HG03342 (cell line): ENCODE measurements around the gene MIER2.
"Not testable (repeated sequence)": the region's sequence is repeated elsewhere in the genome, so short reads cannot be mapped to it uniquely, and the experiment has no call there.

ENCODE experiments used
- ATAC-seq: cut with Tn5 transposase; IDR thresholded peaks from one replicate; pipeline ENCODE4 v1.9.1; 2021; ENCODE audit warnings: mild to moderate bottlenecking, moderate library complexity; ENCODE audit not compliant: unreplicated experiment

Gene MIER2

GRCh38 chr19:289651-290371 lies 54.8 kb downstream of the MIER2 start:
- no peak for ATAC-seq

GRCh38 chr19:288911-289310 lies 55.7 kb downstream of the MIER2 start:
- ATAC-seq, result no peak

- no peak for ATAC-seq
Measured at GRCh38 chr19:287381-287871, 57.2 kb downstream of the MIER2 start.

DNA sequence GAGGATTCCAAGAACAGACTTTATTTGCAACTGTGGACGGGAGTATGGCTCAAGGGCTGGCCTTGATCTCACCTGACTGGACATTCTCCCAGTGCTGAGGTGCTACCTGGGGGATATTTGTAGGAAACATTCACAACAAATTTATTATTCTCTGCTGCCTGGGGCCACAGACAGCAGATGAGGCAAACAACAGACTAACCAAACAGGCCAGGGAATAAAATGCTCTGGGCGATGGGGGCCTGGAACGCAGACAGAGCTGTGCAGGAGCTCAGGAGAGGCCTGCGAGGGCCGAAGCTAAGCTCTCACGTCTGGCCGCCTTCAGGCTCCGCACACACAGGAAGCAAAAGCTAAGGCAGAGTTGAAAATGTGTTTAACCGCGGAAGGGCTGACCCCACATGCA lies 61.2 kb downstream of the MIER2 start:
- ATAC-seq, result no peak

DNA sequence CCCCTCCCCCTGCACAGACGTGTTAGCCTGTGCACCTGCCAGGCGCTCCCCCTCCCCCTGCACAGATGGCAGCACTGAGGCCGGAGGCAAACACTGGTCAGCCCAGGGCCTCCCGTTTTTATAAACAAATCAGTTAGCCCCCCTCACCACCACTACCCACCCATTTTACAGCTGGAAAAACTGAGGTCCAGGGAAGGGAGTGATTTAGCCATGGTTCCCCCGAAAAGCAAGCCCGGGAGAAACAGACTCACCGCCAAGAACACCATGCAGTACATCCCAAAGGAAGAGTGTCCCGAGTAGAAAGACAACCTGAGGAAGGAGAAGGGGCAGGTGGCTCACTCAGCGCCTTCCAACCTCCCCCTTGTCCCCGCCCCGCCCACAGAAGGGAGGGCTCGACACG lies 62.1 kb downstream of the MIER2 start:
- no peak for ATAC-seq

- no peak for ATAC-seq
Measured at GRCh38 chr19:281992-282391, 62.6 kb downstream of the MIER2 start.

- ATAC-seq, result no peak
Measured at GRCh38 chr19:281156-281853, 63.3 kb downstream of the MIER2 start.

GRCh38 chr19:280541-281009 lies 64.0 kb downstream of the MIER2 start:
- no peak for ATAC-seq

GRCh38 chr19:279656-280055 lies 64.9 kb downstream of the MIER2 start:
- no peak for ATAC-seq

- ATAC-seq, result no peak
Measured at GRCh38 chr19:279231-279630, 65.4 kb downstream of the MIER2 start.

GRCh38 chr19:277581-278165 lies 66.9 kb downstream of the MIER2 start:
- no peak for ATAC-seq

- no peak for ATAC-seq
Measured at GRCh38 chr19:277131-277530, 67.5 kb downstream of the MIER2 start.

- no peak for ATAC-seq
Measured at GRCh38 chr19:275958-276646, 68.5 kb downstream of the MIER2 start.

DNA sequence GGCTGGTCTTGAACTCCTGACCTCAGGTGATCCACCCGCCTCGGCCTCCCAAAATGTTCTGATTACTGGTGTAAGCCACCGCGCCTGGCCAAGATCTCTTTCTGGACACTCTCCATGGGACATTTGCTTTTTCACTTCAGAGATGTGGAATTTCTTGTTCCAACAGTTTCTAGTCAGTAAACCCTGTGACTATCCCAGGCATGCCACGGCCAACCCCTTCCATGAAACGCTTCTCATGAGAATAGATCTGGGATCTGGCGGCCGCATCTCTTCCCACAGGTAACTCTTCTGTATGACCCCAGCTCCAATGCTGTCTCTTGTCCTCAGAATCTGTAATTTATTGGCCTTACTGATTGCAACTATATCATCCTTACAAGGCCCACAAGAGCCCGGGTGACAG lies 69.6 kb downstream of the MIER2 start:
- ATAC-seq, result no peak

- no peak for ATAC-seq
Measured at GRCh38 chr19:273393-273792, 71.2 kb downstream of the MIER2 start.

DNA sequence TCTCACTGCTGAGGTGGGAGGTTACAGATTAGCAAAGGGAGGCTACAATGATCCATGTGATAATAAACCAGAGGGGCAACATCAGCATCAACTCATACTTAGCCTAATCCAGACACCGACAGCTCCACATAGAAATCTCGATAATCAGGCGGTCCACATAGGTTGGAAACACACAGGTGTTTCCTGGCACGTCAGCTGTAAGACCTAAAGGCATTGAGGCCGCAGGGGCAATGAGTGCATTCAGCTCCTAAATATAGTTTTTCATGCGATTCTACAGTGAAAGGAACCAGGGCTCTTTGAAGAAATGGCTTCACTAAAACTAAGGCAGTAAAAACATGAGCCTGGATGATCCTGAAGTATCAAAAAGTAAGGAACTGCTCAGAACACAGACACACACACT lies 72.7 kb downstream of the MIER2 start:
- ATAC-seq, result no peak

DNA sequence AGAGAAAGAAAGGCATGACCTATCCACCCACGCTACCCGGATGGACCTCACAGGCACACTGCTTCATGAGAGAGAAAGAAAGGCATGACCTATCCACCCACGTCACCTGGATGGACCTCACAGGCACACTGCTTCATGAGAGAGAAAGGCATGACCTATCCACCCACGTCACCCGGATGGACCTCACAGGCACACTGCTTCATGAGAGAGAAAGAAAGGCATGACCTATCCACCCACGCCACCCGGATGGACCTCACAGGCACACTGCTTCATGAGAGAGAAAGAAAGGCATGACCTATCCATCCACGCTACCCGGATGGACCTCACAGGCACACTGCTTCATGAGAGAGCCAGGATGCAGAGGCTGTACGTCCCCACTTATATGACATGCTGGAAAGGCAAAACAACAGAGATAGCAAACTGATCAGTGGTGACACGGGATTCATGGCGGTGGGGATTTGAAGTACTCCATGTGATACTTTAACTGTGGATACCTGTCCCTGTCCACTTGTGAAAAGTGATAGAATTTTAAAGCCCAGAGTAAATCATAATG lies 73.8 kb downstream of the MIER2 start:
- ATAC-seq, result not testable (repeated sequence)

- ATAC-seq, result no peak
Measured at GRCh38 chr19:269241-269640, 75.4 kb downstream of the MIER2 start.

GRCh38 chr19:262125-262524 lies 82.5 kb downstream of the MIER2 start:
- no peak for ATAC-seq

GRCh38 chr19:256804-257203 lies 87.8 kb downstream of the MIER2 start:
- not testable (repeated sequence) for ATAC-seq
